SK-N-SH (cell line): Measurements from ENCODE around the gene DBH. TPM values are rescaled to one million over a fixed set of nuclear protein-coding genes. Genes with fewer than 3 reads are reported as not detected.
A peak's percentile ranks its signal among the peaks of the same experiment; 100 is the strongest.

ENCODE experiments used
- CTCF ChIA-PET: fragments of 300-600, 350-600 bp; formaldehyde crosslinking; extraction: SDS; loops from one replicate; lab custom pipeline; 2021; lab: Yijun Ruan, JAX
- POLR2A ChIA-PET: fragments of 350-600 bp; sonication (Branson Sonifier 250); formaldehyde crosslinking; extraction: SDS; loops from one replicate; lab custom pipeline; 2020; ENCODE audit warnings: antibody characterized with exemption, inconsistent platforms; lab: Yijun Ruan, JAX
- DNase-seq: peaks from one replicate; pipeline ENCODE4 v3.0.0; 2012
- H2AFZ ChIP-seq: fragments of 200-600 bp; sonication (generic); 2 replicates; pipeline ENCODE4 v1.8.1; 2016; ENCODE audit warnings: antibody characterized with exemption, mild to moderate bottlenecking, low read depth
- H3F3A ChIP-seq: fragments of 200-600 bp; sonication (generic); replicated peaks from 2 replicates; pipeline ENCODE3; 2016; ENCODE audit warnings: antibody characterized with exemption, mild to moderate bottlenecking; ENCODE audit not compliant: insufficient read depth
- H3K27ac ChIP-seq, 2 experiments: fragments of 200-500 bp in 1 of 2; fragments of 200-600 bp in 1 of 2; sonication (Bioruptor generic) in 1 of 2; sonication (generic), shearing (Covaris generic) in 1 of 2; 2 replicates each; pipeline versions ENCODE4 v1.5.1 to v1.6.1; 2014 to 2016; ENCODE audit warnings: low read depth in 2 of 2, inconsistent platforms in 1 of 2, low read length in 1 of 2, mild to moderate bottlenecking in 1 of 2, mixed read lengths in 1 of 2
- H3K27me3 ChIP-seq: fragments of 200-600 bp; sonication (generic), shearing (Covaris generic); 2 replicates; pipeline ENCODE4 v1.6.1; 2016; ENCODE audit warnings: mixed run types; ENCODE audit not compliant: insufficient read depth
- H3K36me3 ChIP-seq, 2 experiments: fragments of 200-500 bp in 1 of 2; fragments of 200-600 bp in 1 of 2; sonication (Bioruptor generic) in 1 of 2; sonication (generic) in 1 of 2; replicated peaks in 1 of 2; 2 replicates each; pipeline versions ENCODE3 to v1.5.1; 2014 to 2016; ENCODE audit warnings: low read length in 1 of 2, mild to moderate bottlenecking in 1 of 2; ENCODE audit not compliant: insufficient read depth in 2 of 2, control insufficient read depth in 1 of 2
- H3K4me1 ChIP-seq, 2 experiments: fragments of 200-500 bp in 1 of 2; fragments of 200-600 bp in 1 of 2; sonication (Bioruptor generic) in 1 of 2; sonication (generic), shearing (Covaris generic) in 1 of 2; 2 replicates each; pipeline versions ENCODE4 v1.5.1 to v1.6.1; 2014 to 2016; ENCODE audit warnings: low read depth in 1 of 2, low read length in 1 of 2, mixed run types in 1 of 2; ENCODE audit not compliant: insufficient read depth in 2 of 2, control insufficient read depth in 1 of 2
- H3K4me2 ChIP-seq: fragments of 200-600 bp; sonication (generic), shearing (Covaris generic); 2 replicates; pipeline ENCODE4 v1.6.1; 2017; ENCODE audit warnings: mixed run types
- H3K4me3 ChIP-seq, 2 experiments: fragments of 200-500 bp in 1 of 2; fragments of 200-600 bp in 1 of 2; sonication (Bioruptor generic) in 1 of 2; sonication (generic), shearing (Covaris generic) in 1 of 2; 2 replicates each; pipeline versions ENCODE4 v1.5.1 to v1.8.1; 2014 to 2016; ENCODE audit warnings: low read depth in 2 of 2, inconsistent platforms in 1 of 2, low read length in 1 of 2, mild to moderate bottlenecking in 1 of 2, mixed read lengths in 1 of 2, moderate library complexity in 1 of 2
- H3K79me2 ChIP-seq: fragments of 200-600 bp; sonication (generic); 2 replicates; pipeline ENCODE4 v1.8.1; 2017; ENCODE audit warnings: mild to moderate bottlenecking; ENCODE audit not compliant: insufficient read depth
- H3K9ac ChIP-seq: fragments of 200-600 bp; sonication (generic); 2 replicates; pipeline ENCODE4 v1.6.1; 2017; ENCODE audit warnings: mixed run types
- H3K9me2 ChIP-seq: fragments of 200-600 bp; sonication (generic); 2 replicates; pipeline ENCODE4 v1.6.1; 2017; ENCODE audit warnings: mixed run types
- H3K9me3 ChIP-seq: fragments of 200-600 bp; sonication (generic); 2 replicates; pipeline ENCODE4 v1.6.1; 2017; ENCODE audit warnings: mixed run types, mild to moderate bottlenecking, moderate library complexity
- H4K20me1 ChIP-seq: fragments of 200-600 bp; sonication (generic); 2 replicates; pipeline ENCODE4 v1.6.1; 2017; ENCODE audit warnings: mild to moderate bottlenecking, mixed run types; ENCODE audit not compliant: insufficient read depth
- CHD2 ChIP-seq: fragments of 150-350 bp; IDR thresholded peaks from 2 replicates; pipeline ENCODE4 v1.6.1; 2018; ENCODE audit warnings: low read length; ENCODE audit not compliant: partially characterized antibody
- EP300 ChIP-seq, 2 experiments: IDR thresholded peaks; 2 replicates each; pipeline versions ENCODE4 v1.4.0 to v1.6.1; 2012; ENCODE audit warnings: borderline replicate concordance in 1 of 2, low read depth in 1 of 2, low read length in 1 of 2
- FOSL2 ChIP-seq: IDR thresholded peaks from 2 replicates; pipeline ENCODE4 v1.4.0; 2012; ENCODE audit warnings: low read depth, mild to moderate bottlenecking, moderate library complexity, borderline replicate concordance
- GABPA ChIP-seq: IDR thresholded peaks from 2 replicates; pipeline ENCODE4 v1.4.0; 2012; ENCODE audit warnings: low read depth, mild to moderate bottlenecking
- MEF2A ChIP-seq: IDR thresholded peaks from 2 replicates; pipeline ENCODE4 v1.4.0; 2012; ENCODE audit warnings: low read depth, borderline replicate concordance
- POLR2AphosphoS5 ChIP-seq: IDR thresholded peaks from 2 replicates; pipeline ENCODE4 v1.6.1; 2012; ENCODE audit warnings: low read depth, low read length
- RAD21 ChIP-seq: IDR thresholded peaks from 2 replicates; pipeline ENCODE4 v1.6.1; 2012; ENCODE audit warnings: mild to moderate bottlenecking, low read length
- RFX5 ChIP-seq: IDR thresholded peaks from 2 replicates; pipeline ENCODE4 v1.6.1; 2012; ENCODE audit warnings: mild to moderate bottlenecking, improper control_type of control experiment, low read length
- SIN3A ChIP-seq: IDR thresholded peaks from 2 replicates; pipeline ENCODE4 v1.6.1; 2012; ENCODE audit warnings: low read depth, mild to moderate bottlenecking, low read length, moderate library complexity, borderline replicate concordance
- TCF12 ChIP-seq: IDR thresholded peaks from 2 replicates; pipeline ENCODE4 v1.4.0; 2012
- WGBS: methylation state at CpG from one replicate; pipeline ENCODE4 v1.1.6; 2017; ENCODE audit warnings: low lambda C conversion rate; 5-methylcytosine and 5-hydroxymethylcytosine counted together
- polyA plus RNA-seq, 3 experiments: library from polyadenylated mRNA; depleted of rRNA; stranded (reverse); fragments of >200 nt; gene quantifications; 2 replicates each; pipeline ENCODE4 v1.2.3, GENCODE V29; 2012
- TF ChIP-seq, protein P1 (sequence below): fragments of 200-600 bp; sonication (generic); IDR thresholded peaks from 2 replicates; pipeline ENCODE4 v1.6.1; 2017; ENCODE audit warnings: antibody characterized with exemption, mild to moderate bottlenecking, moderate library complexity
- TF ChIP-seq, protein P2 (sequence below): fragments of 150-350 bp; IDR thresholded peaks from 2 replicates; pipeline ENCODE4 v1.6.1; 2016; ENCODE audit warnings: mild to moderate bottlenecking, low read depth, low read length
- TF ChIP-seq, protein P3 (sequence below): IDR thresholded peaks from 2 replicates; pipeline ENCODE4 v1.4.0; 2012; ENCODE audit warnings: low read depth, borderline replicate concordance
- TF ChIP-seq, protein P4 (sequence below): IDR thresholded peaks from 2 replicates; pipeline ENCODE4 v1.6.1; 2012; ENCODE audit warnings: mild to moderate bottlenecking, low read depth, low read length, moderate library complexity
- TF ChIP-seq, protein P5 (sequence below): IDR thresholded peaks from 2 replicates; pipeline ENCODE4 v1.4.0; 2012; ENCODE audit warnings: low read depth, borderline replicate concordance

The DBH gene
- polyA plus RNA-seq, 1 of the 3 experiments (the other 2 are of a cell fraction): 0.92 TPM

DNA sequence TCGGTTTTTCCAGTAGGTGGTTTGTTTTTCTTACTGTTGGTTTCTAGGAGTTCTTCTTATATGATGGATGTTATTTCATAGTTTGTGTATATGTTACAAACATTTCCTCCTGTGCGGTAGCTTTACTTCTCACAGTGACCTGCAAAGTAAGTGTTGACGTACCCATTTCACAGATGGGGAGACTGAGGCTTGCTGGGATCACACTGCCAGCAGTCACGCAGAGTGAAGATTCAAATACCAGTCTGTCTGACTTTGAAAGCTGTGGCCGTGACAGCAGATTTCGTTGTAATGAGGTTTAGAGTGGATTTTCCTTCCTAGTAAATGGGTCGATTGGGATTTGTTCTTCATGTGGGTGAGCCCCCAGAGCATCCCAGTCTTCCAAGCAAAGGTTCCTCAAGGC lies 13.0 kb downstream of the DBH start (continued):
- TF ChIP-seq, protein P1, sequence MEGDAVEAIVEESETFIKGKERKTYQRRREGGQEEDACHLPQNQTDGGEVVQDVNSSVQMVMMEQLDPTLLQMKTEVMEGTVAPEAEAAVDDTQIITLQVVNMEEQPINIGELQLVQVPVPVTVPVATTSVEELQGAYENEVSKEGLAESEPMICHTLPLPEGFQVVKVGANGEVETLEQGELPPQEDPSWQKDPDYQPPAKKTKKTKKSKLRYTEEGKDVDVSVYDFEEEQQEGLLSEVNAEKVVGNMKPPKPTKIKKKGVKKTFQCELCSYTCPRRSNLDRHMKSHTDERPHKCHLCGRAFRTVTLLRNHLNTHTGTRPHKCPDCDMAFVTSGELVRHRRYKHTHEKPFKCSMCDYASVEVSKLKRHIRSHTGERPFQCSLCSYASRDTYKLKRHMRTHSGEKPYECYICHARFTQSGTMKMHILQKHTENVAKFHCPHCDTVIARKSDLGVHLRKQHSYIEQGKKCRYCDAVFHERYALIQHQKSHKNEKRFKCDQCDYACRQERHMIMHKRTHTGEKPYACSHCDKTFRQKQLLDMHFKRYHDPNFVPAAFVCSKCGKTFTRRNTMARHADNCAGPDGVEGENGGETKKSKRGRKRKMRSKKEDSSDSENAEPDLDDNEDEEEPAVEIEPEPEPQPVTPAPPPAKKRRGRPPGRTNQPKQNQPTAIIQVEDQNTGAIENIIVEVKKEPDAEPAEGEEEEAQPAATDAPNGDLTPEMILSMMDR: no peak
- TF ChIP-seq RAD21 (no peak), GABPA (no peak), RFX5 (no peak), FOSL2 (no peak), TCF12 (no peak), SIN3A (no peak)
- TF ChIP-seq, protein P2, sequence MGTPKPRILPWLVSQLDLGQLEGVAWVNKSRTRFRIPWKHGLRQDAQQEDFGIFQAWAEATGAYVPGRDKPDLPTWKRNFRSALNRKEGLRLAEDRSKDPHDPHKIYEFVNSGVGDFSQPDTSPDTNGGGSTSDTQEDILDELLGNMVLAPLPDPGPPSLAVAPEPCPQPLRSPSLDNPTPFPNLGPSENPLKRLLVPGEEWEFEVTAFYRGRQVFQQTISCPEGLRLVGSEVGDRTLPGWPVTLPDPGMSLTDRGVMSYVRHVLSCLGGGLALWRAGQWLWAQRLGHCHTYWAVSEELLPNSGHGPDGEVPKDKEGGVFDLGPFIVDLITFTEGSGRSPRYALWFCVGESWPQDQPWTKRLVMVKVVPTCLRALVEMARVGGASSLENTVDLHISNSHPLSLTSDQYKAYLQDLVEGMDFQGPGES: no peak
- TF ChIP-seq, protein P3, sequence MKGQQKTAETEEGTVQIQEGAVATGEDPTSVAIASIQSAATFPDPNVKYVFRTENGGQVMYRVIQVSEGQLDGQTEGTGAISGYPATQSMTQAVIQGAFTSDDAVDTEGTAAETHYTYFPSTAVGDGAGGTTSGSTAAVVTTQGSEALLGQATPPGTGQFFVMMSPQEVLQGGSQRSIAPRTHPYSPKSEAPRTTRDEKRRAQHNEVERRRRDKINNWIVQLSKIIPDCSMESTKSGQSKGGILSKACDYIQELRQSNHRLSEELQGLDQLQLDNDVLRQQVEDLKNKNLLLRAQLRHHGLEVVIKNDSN: no peak
- TF ChIP-seq, protein P4, sequence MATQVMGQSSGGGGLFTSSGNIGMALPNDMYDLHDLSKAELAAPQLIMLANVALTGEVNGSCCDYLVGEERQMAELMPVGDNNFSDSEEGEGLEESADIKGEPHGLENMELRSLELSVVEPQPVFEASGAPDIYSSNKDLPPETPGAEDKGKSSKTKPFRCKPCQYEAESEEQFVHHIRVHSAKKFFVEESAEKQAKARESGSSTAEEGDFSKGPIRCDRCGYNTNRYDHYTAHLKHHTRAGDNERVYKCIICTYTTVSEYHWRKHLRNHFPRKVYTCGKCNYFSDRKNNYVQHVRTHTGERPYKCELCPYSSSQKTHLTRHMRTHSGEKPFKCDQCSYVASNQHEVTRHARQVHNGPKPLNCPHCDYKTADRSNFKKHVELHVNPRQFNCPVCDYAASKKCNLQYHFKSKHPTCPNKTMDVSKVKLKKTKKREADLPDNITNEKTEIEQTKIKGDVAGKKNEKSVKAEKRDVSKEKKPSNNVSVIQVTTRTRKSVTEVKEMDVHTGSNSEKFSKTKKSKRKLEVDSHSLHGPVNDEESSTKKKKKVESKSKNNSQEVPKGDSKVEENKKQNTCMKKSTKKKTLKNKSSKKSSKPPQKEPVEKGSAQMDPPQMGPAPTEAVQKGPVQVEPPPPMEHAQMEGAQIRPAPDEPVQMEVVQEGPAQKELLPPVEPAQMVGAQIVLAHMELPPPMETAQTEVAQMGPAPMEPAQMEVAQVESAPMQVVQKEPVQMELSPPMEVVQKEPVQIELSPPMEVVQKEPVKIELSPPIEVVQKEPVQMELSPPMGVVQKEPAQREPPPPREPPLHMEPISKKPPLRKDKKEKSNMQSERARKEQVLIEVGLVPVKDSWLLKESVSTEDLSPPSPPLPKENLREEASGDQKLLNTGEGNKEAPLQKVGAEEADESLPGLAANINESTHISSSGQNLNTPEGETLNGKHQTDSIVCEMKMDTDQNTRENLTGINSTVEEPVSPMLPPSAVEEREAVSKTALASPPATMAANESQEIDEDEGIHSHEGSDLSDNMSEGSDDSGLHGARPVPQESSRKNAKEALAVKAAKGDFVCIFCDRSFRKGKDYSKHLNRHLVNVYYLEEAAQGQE: no peak

DNA sequence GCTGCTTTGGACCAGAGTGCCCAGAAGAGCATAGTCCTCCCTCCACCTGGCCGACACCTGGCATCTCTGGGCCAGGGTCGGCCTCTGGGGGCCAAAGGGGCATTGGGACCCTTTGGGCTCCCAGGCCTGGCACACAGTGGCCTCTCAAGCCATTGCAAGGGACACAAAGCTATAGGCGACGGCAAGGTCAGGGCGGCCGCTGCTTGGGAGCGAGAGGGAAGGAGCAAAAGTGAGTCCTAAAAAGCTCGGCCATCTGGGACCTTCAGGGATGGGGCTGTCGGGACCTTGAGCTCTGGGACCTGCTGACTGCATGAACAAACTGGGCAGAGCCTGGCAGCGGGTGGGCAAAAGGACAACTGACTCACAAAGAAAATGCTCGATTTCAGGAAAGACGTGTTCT lies 13.9 kb downstream of the DBH start:
- Histone ChIP-seq H3F3A (no peaks in the 10 kb centered on the region), H2AFZ (no peak overlapping the region), H3K36me3 (peaks cover 0 to 9% of the 10 kb centered on the region in 2 experiments), H3K9me2 (no peaks in the 10 kb centered on the region), H3K4me1 (peaks cover 0 to 63% of the 10 kb centered on the region in 2 experiments; a peak in 1 of 4 replicates), H3K9ac (no peak overlapping the region), H3K9me3 (no peaks in the 10 kb centered on the region), H4K20me1 (no peaks in the 10 kb centered on the region), H3K27ac (peak overlapping the region in 1 of 2 experiments; percentile 39; a peak in 2 of 4 replicates), H3K79me2 (no peaks in the 10 kb centered on the region), H3K27me3 (peaks cover 20% of the 10 kb centered on the region; the same call in 1 of the 2 replicates), H3K4me2 (no peak overlapping the region), H3K4me3 (no peak overlapping the region)
- ChIA-PET CTCF (interaction anchor here (1.2 to 1.4 kb wide), 2 partner anchors 65 to 77 kb away, joined by 4 read pairs; no protein-coding TSS in a partner anchor), POLR2A (interaction anchor here (1.2 to 2.0 kb wide), 4 partner anchors 14 to 116 kb away, joined by 3 to 7 read pairs (median 4); partner anchors contain the start of genes ADAMTSL2 and DBH)
- TF ChIP-seq, protein P5, sequence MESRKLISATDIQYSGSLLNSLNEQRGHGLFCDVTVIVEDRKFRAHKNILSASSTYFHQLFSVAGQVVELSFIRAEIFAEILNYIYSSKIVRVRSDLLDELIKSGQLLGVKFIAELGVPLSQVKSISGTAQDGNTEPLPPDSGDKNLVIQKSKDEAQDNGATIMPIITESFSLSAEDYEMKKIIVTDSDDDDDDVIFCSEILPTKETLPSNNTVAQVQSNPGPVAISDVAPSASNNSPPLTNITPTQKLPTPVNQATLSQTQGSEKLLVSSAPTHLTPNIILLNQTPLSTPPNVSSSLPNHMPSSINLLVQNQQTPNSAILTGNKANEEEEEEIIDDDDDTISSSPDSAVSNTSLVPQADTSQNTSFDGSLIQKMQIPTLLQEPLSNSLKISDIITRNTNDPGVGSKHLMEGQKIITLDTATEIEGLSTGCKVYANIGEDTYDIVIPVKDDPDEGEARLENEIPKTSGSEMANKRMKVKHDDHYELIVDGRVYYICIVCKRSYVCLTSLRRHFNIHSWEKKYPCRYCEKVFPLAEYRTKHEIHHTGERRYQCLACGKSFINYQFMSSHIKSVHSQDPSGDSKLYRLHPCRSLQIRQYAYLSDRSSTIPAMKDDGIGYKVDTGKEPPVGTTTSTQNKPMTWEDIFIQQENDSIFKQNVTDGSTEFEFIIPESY: no peak
- TF ChIP-seq TCF12: no peak
- no peak for TF ChIP-seq MEF2A
- no peak for TF ChIP-seq RFX5
- TF ChIP-seq EP300 (IDR thresholded peaks at IDR 0.05; ENCODE audit: borderline replicate concordance in 1 of 2, low read depth in 1 of 2, low read length in 1 of 2): no peak
- TF ChIP-seq CHD2: no peak
- TF ChIP-seq POLR2AphosphoS5: no peak
- no peak for DNase-seq
- WGBS: 75% methylated on average over 12 of the region's 12 CpGs
